Measurements from ENCODE around the gene HSPB1.
"Not testable (repeated sequence)": the region's sequence is repeated elsewhere in the genome, so short reads cannot be mapped to it uniquely, and the experiment has no call there.

The HSPB1 gene

DNA sequence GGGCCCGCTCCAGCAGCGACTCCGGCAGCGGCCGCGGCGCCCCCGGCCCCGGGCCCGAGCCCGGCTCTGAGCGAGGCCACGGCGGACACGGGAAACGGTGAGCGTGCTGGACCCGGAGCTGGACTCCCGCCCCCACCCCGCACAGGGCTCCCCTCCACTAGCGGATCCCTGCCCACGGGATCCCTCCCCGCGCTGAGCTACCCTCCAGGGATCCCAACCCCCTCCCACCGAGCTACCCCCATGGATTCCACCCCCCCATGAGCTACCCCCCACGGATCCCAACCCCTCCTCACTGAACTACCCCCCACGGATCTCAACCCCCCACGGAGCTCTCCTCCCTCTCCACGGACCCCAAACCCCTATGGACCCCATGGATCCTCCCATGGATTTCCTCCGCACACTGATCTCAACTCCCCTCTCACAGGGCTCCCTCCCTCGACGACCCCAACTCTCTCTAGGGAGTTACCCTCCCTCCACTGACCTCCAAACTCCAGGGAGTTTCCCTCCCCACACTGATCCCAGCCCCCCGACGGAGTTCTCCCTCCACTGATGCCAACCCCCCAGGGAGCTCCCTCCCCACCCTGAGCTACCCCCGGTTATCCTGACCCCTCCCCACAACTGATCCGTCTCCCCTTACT is 20.6 kb upstream of the HSPB1 start:
- no peak for DNase-seq

- peak in 3 of 4 experiments; percentile 25 to 67 (median 46) for DNase-seq
Measured at GRCh38 chr7:76282344-76283253, 19.9 kb upstream of the HSPB1 start.

DNA sequence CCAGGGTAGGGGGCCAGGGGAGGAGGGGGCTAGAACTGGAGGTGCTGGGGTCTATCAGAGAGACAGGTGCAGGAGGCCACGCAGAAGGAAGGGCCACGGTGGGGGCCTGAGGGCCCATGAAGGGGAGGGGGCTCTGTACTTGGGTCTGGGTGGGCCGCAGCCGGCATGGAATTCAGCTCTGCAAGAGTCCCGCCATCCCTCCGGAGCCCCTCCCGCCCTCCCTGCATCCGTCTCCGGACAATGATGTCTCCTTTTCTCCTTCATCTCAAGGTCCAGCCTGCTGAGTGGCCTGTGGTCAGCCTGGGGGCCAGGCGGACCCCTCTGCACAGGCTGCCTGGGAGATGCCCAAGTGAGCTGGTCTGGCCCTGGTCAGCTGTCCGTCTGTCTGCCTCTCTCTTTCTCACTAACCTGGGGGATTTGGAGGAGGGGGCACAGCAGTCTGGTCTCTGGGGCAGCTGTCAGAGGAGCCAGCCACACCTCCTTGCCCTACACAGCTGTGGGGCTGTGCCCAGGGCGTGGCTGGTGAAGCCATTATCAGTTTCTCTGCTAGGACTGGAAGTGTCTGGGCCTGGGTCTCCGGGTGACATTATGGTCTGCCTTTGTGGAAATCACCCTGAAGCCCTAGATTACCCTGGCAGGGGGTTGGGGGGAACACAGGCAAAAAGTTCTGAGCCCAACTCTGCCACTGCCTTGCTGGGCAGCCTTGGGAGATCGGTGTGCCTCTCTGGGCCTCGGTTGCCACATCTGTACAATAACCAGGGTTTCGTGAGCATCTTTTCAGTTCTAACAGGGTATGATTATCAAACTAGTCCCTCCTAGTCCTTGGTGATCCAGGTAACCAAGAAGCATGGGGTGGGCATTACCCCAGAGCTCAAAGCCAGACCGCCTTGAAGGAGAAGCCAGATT is 19.0 kb upstream of the HSPB1 start:
- no peak for DNase-seq

- no peak for DNase-seq
Measured at GRCh38 chr7:76285604-76286374, 16.7 kb upstream of the HSPB1 start.

GRCh38 chr7:76286842-76287403 is 15.6 kb upstream of the HSPB1 start:
- DNase-seq = no peak

DNA sequence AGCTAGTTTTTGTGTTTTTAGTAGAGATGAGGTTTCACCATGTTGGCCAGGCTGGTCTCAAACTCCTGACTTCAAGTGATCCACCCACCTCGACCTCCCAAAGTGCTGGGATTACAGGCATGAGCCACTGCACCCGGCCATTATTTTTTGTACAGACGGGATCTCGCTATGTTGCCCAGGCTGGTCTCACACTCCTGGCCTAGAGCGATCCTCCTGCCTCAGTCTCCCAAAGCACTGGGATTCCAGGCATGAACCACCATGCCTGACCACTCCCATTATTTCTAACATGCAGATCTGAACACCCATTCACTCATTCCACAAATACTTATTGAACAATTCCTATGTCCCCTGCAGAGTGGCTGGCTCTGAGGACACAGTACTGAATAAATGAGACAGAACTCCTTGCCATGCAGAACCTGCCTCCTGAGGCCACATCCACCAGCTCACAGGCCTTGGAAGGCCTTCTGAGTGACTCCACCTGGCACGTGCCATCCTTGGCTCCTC is 11.6 kb upstream of the HSPB1 start:
- not testable (repeated sequence) for DNase-seq

- DNase-seq = peak; percentile 93 to 97 (median 97)
Measured at GRCh38 chr7:76291351-76292212, 10.9 kb upstream of the HSPB1 start.

DNA sequence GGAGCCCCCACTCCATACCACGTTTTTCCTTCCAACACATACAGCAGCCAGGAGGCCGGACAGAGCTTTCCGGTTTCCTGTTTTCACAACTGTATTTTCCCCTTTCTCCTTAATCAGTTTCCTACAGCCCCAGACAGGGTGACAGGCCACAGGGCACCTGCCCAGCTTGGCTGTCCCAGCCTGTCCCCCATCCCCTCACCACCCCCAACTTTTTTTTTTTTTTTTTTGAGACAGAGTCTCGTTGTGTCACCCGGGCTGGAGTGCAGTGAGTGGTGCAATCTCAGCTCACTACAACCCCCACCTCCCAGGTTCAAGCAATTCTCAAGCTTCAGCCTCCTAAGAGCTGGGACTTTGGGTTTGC is 10.3 kb upstream of the HSPB1 start:
- DNase-seq = peak; percentile 16 to 63 (median 40)

GRCh38 chr7:76292911-76293310 is 9.6 kb upstream of the HSPB1 start:
- DNase-seq = not testable (repeated sequence)

- DNase-seq = no peak
Measured at GRCh38 chr7:76293407-76293901, 9.0 kb upstream of the HSPB1 start.

GRCh38 chr7:76294344-76295024 is 8.0 kb upstream of the HSPB1 start:
- DNase-seq = peak; percentile 87 to 93 (median 90)

GRCh38 chr7:76296743-76297740 is 5.4 kb upstream of the HSPB1 start:
- DNase-seq = peak in 1 of 4 experiments; percentile 23

DNA sequence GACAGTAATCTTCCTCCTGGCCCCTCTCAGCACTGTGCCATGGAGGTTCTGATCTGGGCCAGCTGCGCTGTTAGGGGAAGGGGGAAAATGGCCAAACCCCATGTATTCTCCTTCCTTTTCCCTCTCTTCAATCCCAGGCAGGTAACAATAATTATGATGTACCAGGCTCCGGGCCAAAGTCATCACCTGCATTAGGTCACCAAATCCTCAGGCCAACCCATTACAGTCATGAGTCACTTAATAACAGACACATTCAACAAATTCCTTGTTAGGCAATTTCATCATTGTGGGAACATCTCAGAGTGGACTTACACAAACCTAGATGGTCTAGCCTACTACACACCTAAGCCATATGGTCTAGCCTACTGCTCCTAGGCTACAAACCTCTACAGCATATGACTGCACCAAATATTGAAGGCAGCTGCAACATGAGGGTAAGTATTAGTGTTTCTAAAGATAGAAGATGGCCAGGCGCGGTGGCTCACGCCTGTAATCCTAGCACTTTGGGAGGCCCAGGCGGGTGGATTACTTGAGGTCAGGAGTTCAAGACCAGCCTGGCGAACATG is 2.2 kb upstream of the HSPB1 start:
- DNase-seq = no peak

DNA sequence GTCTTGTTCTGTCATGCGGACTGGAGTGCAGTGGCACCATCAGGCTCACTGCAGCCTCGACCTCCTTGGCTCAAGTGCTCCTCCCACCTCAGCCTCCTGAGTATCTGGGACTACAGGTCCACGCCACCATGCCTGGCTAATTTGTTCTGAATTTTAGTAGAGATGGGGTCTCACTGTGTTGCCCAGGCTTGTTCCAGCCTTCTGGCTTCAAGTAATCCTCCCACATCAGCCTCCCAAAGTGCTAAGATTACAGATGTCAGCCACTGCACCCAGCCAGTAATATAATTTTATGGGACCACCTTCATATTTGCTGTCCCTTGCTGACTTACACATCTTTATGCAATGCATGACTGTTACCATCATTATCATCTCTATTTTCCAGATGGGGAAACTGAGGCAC is 1.5 kb upstream of the HSPB1 start:
- no peak for DNase-seq

DNA sequence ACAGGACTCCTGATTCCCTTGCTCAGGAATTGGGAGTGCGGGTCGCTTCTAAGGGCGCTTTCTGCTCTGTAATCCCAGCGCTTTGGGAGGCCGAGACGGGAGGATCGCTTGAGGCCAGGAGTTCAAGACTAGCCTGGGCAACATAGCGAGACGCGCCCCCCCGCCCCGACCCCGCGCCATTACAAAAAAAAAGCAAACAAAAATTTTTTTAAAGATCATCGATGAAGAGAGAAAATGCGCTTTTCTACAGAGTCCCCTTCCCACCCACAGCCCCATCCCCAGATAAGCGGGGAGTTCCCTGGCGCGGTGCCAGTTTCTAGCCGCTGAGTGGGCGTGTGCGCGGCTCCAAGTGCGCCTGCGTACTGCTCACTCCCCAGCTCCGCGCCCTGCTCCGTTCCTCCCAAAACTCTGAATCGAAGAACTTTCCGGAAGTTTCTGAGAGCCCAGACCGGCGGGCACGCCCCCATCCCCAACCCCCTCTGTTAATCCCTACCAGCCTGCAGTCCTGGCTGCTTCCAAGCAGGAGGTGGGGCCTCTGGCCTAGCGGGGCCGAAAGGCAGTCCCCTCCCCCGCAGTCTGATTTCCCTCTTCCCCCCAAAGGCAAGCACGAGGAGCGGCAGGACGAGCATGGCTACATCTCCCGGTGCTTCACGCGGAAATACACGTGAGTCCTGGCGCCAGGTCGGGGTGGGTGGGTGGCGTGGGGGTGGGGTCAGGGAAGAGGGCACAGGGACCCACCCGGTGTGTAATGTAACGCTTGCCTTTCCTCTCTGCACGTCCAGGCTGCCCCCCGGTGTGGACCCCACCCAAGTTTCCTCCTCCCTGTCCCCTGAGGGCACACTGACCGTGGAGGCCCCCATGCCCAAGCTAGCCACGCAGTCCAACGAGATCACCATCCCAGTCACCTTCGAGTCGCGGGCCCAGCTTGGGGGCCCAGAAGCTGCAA is 1.0 kb downstream of the HSPB1 start:
- DNase-seq = peak; percentile 89 to 95 (median 92)

DNA sequence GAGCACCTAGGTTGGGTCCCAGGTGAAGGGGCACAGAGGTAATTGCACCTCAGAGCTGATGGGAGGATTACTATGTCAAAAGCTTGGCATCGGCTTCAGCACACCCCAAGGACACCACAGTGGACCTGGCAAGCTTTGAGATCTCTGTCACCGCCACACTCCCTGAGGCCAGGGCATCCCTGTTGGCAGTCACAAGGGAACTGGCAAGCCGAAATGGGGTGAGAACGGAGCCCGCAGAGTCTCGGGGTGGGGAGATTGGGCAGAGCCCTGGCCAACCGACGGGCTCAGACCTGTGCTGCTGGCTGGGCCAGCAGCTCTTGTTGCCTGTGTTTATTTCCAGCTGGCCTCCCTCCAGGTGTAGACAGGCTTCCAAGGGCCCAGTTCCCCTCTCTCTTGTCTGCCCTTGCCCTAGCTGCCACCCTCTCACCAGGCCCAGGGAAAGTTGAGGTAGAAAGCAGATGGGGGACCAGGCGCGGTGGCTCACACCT is 2.5 kb downstream of the HSPB1 start:
- no peak for DNase-seq

- not testable (repeated sequence) for DNase-seq
Measured at GRCh38 chr7:76308874-76309273, 6.4 kb downstream of the HSPB1 start.

Measured in suppressor macrophage (primary cell).